CD14-positive monocyte (primary cell): ENCODE measurements around the gene NIPAL4. TPM values are rescaled to one million over a fixed set of nuclear protein-coding genes. Genes with fewer than 3 reads are reported as not detected.
A peak's percentile ranks its signal among the peaks of the same experiment; 100 is the strongest.

Experiments used
- DNase-seq, 3 donors: peaks; one replicate each; pipeline ENCODE4 v3.0.0-alpha.2; 2011 to 2022
- H2AFZ ChIP-seq: 2 replicates; pipeline ENCODE4 v1.6.0; 2012; ENCODE audit warnings: mild to moderate bottlenecking, low read depth, low read length, inconsistent platforms; ENCODE audit not compliant: insufficient read depth, poor library complexity, severe bottlenecking
- H3K27ac ChIP-seq, 2 donors: 1 replicate in 1 of 2; 2 replicates in 1 of 2; pipeline ENCODE4 v1.5.1; 2012 to 2013; ENCODE audit warnings: low read length in 2 of 2, control low read depth in 1 of 2, inconsistent platforms in 1 of 2, low read depth in 1 of 2, mild to moderate bottlenecking in 1 of 2
- H3K27me3 ChIP-seq, 2 donors: one replicate each; pipeline versions ENCODE4 v1.6.0 to v1.6.1; 2011 to 2013; ENCODE audit warnings: low read length in 2 of 2; ENCODE audit not compliant: control insufficient read depth in 2 of 2, insufficient read depth in 2 of 2
- H3K36me3 ChIP-seq, 2 donors: replicated peaks in 1 of 2; 1 replicate in 1 of 2; 2 replicates in 1 of 2; pipeline versions ENCODE4 v1.5.1 to v1.6.1; 2012 to 2013; ENCODE audit warnings: low read length in 2 of 2, control low read depth in 1 of 2, inconsistent platforms in 1 of 2, mild to moderate bottlenecking in 1 of 2; ENCODE audit not compliant: insufficient read depth in 2 of 2, control insufficient read depth in 1 of 2
- H3K4me1 ChIP-seq, 2 donors: 1 replicate in 1 of 2; 2 replicates in 1 of 2; pipeline versions ENCODE4 v1.5.1 to v1.6.1; 2012 to 2013; ENCODE audit warnings: low read length in 2 of 2, control low read depth in 1 of 2, inconsistent platforms in 1 of 2, mild to moderate bottlenecking in 1 of 2, moderate library complexity in 1 of 2; ENCODE audit not compliant: insufficient read depth in 2 of 2, control insufficient read depth in 1 of 2
- H3K4me2 ChIP-seq: replicated peaks from 2 replicates; pipeline ENCODE3; 2012; ENCODE audit warnings: low read length, moderate library complexity, mild to moderate bottlenecking; ENCODE audit not compliant: poor library complexity, severe bottlenecking; ENCODE audit errors: extremely low read depth
- H3K4me3 ChIP-seq, 3 experiments: fragments of 200-600 bp in 1 of 3; sonication (generic) in 1 of 3; replicated peaks in 1 of 3; 1 replicate in 2 of 3; 2 replicates in 1 of 3; pipeline ENCODE4 v1.5.1; 2011 to 2013; ENCODE audit warnings: low read length in 3 of 3, mild to moderate bottlenecking in 3 of 3, control low read depth in 2 of 3, low read depth in 2 of 3, inconsistent platforms in 1 of 3, moderate library complexity in 1 of 3
- H3K79me2 ChIP-seq: 2 replicates; pipeline ENCODE4 v1.6.0; 2012; ENCODE audit warnings: mild to moderate bottlenecking, control low read depth, inconsistent platforms, low read length, moderate library complexity; ENCODE audit not compliant: insufficient read depth
- H3K9ac ChIP-seq: 2 replicates; pipeline ENCODE4 v1.6.0; 2017; ENCODE audit warnings: low read length, mild to moderate bottlenecking; ENCODE audit not compliant: insufficient read depth, poor library complexity, severe bottlenecking
- H3K9me3 ChIP-seq, 2 donors: replicated peaks in 1 of 2; 1 replicate in 1 of 2; 2 replicates in 1 of 2; pipeline versions ENCODE4 v1.5.1 to v1.6.1; 2012 to 2013; ENCODE audit warnings: low read length in 2 of 2, control low read depth in 1 of 2; ENCODE audit not compliant: control insufficient read depth in 1 of 2, insufficient read depth in 1 of 2
- H4K20me1 ChIP-seq: 2 replicates; pipeline ENCODE4 v1.6.0; 2012; ENCODE audit warnings: mild to moderate bottlenecking, low read length, control low read depth, moderate library complexity; ENCODE audit not compliant: insufficient read depth
- H3K27ac Mint-ChIP-seq, 7 donors: one replicate each; pipeline ENCODE4 v1.8.0; 2020; ENCODE audit warnings: mild to moderate bottlenecking in 7 of 7, mixed read lengths in 7 of 7, moderate library complexity in 6 of 7, inconsistent platforms in 2 of 7
- H3K27me3 Mint-ChIP-seq, 3 donors: one replicate each; pipeline ENCODE4 v1.8.0; 2021 to 2022; ENCODE audit warnings: low read depth in 3 of 3, mild to moderate bottlenecking in 3 of 3, mixed read lengths in 3 of 3, moderate library complexity in 3 of 3, inconsistent platforms in 1 of 3
- H3K36me3 Mint-ChIP-seq, 2 donors: one replicate each; pipeline ENCODE4 v1.8.0; 2020; ENCODE audit warnings: mixed read lengths in 2 of 2, inconsistent platforms in 1 of 2, mild to moderate bottlenecking in 1 of 2
- H3K4me1 Mint-ChIP-seq: one replicate; pipeline ENCODE4 v1.8.0; 2020; ENCODE audit warnings: mild to moderate bottlenecking, mixed read lengths
- H3K4me3 Mint-ChIP-seq, 2 donors: one replicate each; pipeline ENCODE4 v1.8.0; 2020; ENCODE audit warnings: mild to moderate bottlenecking in 2 of 2, mixed read lengths in 2 of 2, moderate library complexity in 1 of 2
- H3K9me3 Mint-ChIP-seq, 7 donors: one replicate each; pipeline ENCODE4 v1.8.0; 2020 to 2022; ENCODE audit warnings: mixed read lengths in 7 of 7, mild to moderate bottlenecking in 6 of 7, moderate library complexity in 6 of 7, inconsistent platforms in 2 of 7
- WGBS: methylation state at CpG from one replicate; pipeline ENCODE4 v1.1.5; 2013; ENCODE audit warnings: missing lambda C conversion rate; ENCODE audit not compliant: insufficient coverage; 5-methylcytosine and 5-hydroxymethylcytosine counted together
- intact Hi-C, 2 donors: fragments of 100-400 bp; cut with micrococcal nuclease; formaldehyde crosslinking; loops; one replicate each; pipeline versions ENCODE4 v1.15.0 to v1.15.1; 2023
- polyA plus RNA-seq, 3 donors: library from polyadenylated mRNA; depleted of rRNA in 1 of 3; unstranded in 2 of 3; stranded (reverse) in 1 of 3; fragments of 300-500 nt in 2 of 3; fragments of >200 nt in 1 of 3; fragmentation: Illumina TruSeq in 2 of 3; gene quantifications; 1 replicate in 2 of 3; 2 replicates in 1 of 3; pipeline ENCODE4 v1.2.3, GENCODE V29; 2012 to 2021
- TF ChIP-seq, protein P1 (sequence below): fragments of 200-600 bp; IDR thresholded peaks from one replicate; pipeline ENCODE4 v1.8.0; 2022; ENCODE audit warnings: antibody characterized with exemption, mild to moderate bottlenecking

NIPAL4 gene
- polyA plus RNA-seq, 3 donors: 0.04 to 2.3 TPM; not detected in 1

DNA sequence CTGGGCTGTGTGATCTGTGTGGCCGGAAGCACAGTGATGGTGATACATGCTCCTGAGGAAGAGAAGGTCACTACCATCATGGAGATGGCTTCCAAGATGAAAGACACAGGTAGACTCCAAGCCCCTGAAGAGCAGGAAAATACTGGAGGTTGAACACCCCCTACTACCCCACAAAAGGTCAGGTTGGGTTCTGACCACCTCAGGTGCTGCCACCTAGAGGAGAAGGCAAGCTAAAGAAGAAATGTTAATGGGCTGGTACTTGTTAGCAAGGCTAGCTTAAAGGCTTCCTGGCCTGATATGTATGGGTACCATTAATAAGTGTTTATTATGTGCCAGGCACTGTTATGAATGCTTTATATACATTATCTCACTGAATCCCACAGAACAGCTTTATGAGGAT lies 11.7 kb downstream of the NIPAL4 start:
- H3K4me1 Mint-ChIP-seq: peaks cover 14% of the 10 kb centered on the region
- Histone ChIP-seq H3K79me2 (no peaks in the 10 kb centered on the region), H3K4me3 (no peak overlapping the region), H3K36me3 (peaks cover 0 to 17% of the 10 kb centered on the region in 2 donors), H3K4me2 (no peak overlapping the region), H3K4me1 (peaks cover 13 to 15% of the 10 kb centered on the region in 2 donors), H4K20me1 (no peaks in the 10 kb centered on the region), H3K27ac (no peak overlapping the region), H3K9me3 (no peaks in the 10 kb centered on the region), H3K27me3 (no peaks in the 10 kb centered on the region), H3K9ac (no peak overlapping the region), H2AFZ (no peak overlapping the region)
- H3K27ac Mint-ChIP-seq: peak overlapping the region in 2 of 7 donors; percentile 29 to 42
- intact Hi-C loops: loop anchor here in 1 of 2 donors (5.0 kb wide), 1 partner anchor 39 kb away; no protein-coding TSS in a partner anchor
- no peak overlapping the region for H3K4me3 Mint-ChIP-seq
- peak in 2 of 3 donors; percentile 26 to 32 for DNase-seq
- WGBS: no CpG with 5 or more reads among the region's 1 CpG
- H3K36me3 Mint-ChIP-seq: peaks cover 17 to 20% of the 10 kb centered on the region in 2 donors
- TF ChIP-seq, protein P1, sequence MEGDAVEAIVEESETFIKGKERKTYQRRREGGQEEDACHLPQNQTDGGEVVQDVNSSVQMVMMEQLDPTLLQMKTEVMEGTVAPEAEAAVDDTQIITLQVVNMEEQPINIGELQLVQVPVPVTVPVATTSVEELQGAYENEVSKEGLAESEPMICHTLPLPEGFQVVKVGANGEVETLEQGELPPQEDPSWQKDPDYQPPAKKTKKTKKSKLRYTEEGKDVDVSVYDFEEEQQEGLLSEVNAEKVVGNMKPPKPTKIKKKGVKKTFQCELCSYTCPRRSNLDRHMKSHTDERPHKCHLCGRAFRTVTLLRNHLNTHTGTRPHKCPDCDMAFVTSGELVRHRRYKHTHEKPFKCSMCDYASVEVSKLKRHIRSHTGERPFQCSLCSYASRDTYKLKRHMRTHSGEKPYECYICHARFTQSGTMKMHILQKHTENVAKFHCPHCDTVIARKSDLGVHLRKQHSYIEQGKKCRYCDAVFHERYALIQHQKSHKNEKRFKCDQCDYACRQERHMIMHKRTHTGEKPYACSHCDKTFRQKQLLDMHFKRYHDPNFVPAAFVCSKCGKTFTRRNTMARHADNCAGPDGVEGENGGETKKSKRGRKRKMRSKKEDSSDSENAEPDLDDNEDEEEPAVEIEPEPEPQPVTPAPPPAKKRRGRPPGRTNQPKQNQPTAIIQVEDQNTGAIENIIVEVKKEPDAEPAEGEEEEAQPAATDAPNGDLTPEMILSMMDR: peak; percentile 58
- H3K27me3 Mint-ChIP-seq: peaks cover 0 to 3% (median 0%) of the 10 kb centered on the region in 3 donors
- peaks cover 0 to 1% (median 0%) of the 10 kb centered on the region in 7 donors for H3K9me3 Mint-ChIP-seq

DNA sequence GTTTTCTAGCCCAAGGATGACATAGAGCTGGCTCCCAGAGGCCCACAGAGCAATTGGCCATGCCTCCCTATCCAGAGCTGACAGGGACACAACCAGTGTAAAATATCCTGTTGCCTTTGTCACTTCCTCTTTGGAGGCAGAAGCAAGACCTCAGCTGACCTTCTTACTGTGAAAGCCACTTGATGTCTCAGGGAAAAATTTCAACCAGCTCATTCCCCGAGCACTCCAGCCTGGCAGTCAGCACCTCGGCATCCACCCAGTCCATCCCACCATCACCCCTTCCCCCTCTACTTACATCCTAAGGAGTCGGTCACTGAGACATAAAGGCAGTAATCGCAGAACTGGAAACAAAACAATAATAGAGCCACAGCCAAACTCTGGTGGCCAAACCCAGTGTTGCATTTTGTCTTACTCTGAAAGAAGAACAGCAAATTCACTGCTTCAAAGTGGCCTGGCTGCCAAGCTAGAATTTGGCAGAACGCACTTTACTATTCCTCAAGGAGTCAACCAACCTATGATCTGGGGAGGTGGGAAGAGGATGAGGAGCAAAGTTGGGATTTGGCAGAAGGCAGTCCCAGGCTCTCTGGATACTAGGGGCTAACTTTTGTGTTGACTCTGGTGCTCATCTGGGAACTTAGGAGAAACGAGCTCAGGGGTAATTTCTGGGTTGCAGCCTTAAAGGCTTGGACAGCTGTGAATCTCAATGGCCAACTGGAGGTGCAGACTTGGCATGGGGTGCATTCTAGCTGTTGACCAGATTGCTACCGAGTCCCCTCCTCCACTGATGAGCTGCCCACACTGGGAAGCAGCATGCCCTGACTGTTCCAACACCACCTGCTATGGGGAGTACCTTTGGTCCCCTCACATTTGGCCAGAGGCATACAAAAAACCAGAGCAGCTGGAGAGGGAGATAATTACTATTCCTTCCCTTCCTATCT lies 13.6 kb downstream of the NIPAL4 start:
- intact Hi-C loops: loop anchor here in 1 of 2 donors (5.0 kb wide), 1 partner anchor 41 kb away; no protein-coding TSS in a partner anchor
- H3K9me3 Mint-ChIP-seq: peaks cover 0 to 1% (median 0%) of the 10 kb centered on the region in 7 donors
- H3K27me3 Mint-ChIP-seq: peaks cover 0 to 3% (median 0%) of the 10 kb centered on the region in 3 donors
- H3K27ac Mint-ChIP-seq: peak overlapping the region; percentile 57 to 88 (median 77)
- H3K9me3 ChIP-seq: no peaks in the 10 kb centered on the region
- no peak overlapping the region for H3K4me2 ChIP-seq
- H3K4me3 ChIP-seq: no peak overlapping the region
- H3K79me2 ChIP-seq: no peaks in the 10 kb centered on the region
- peaks cover 31 to 34% of the 10 kb centered on the region in 2 donors for H3K36me3 Mint-ChIP-seq
- 70% methylated on average over 5 of the region's 7 CpGs for WGBS
- peaks cover 14% of the 10 kb centered on the region for H3K4me1 Mint-ChIP-seq
- DNase-seq: peak; percentile 36 to 66 (median 47)
- peaks cover 13 to 15% of the 10 kb centered on the region in 2 donors for H3K4me1 ChIP-seq
- H3K36me3 ChIP-seq: peaks cover 3 to 24% of the 10 kb centered on the region in 2 donors
- peak overlapping the region in 1 of 2 donors; percentile 43 for H3K4me3 Mint-ChIP-seq
- no peak overlapping the region for H3K9ac ChIP-seq
- H2AFZ ChIP-seq: peak overlapping the region; percentile 43
- peaks cover 7% of the 10 kb centered on the region for H4K20me1 ChIP-seq
- no peaks in the 10 kb centered on the region for H3K27me3 ChIP-seq
- H3K27ac ChIP-seq: peak overlapping the region in 1 of 2 donors; percentile 37
- TF ChIP-seq, protein P1: no peak
